Suppressor macrophage treated with lipopolysaccharide for 4 hours (primary cell): ENCODE results near the gene CLASRP.
"Not testable (repeated sequence)": the region's sequence is repeated elsewhere in the genome, so short reads cannot be mapped to it uniquely, and the experiment has no call there.

ENCODE experiments used
- DNase-seq: peaks from one replicate; pipeline ENCODE4 v3.0.0-alpha.2; 2020

The CLASRP gene, protein sequence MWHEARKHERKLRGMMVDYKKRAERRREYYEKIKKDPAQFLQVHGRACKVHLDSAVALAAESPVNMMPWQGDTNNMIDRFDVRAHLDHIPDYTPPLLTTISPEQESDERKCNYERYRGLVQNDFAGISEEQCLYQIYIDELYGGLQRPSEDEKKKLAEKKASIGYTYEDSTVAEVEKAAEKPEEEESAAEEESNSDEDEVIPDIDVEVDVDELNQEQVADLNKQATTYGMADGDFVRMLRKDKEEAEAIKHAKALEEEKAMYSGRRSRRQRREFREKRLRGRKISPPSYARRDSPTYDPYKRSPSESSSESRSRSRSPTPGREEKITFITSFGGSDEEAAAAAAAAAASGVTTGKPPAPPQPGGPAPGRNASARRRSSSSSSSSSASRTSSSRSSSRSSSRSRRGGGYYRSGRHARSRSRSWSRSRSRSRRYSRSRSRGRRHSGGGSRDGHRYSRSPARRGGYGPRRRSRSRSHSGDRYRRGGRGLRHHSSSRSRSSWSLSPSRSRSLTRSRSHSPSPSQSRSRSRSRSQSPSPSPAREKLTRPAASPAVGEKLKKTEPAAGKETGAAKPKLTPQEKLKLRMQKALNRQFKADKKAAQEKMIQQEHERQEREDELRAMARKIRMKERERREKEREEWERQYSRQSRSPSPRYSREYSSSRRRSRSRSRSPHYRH

DNA sequence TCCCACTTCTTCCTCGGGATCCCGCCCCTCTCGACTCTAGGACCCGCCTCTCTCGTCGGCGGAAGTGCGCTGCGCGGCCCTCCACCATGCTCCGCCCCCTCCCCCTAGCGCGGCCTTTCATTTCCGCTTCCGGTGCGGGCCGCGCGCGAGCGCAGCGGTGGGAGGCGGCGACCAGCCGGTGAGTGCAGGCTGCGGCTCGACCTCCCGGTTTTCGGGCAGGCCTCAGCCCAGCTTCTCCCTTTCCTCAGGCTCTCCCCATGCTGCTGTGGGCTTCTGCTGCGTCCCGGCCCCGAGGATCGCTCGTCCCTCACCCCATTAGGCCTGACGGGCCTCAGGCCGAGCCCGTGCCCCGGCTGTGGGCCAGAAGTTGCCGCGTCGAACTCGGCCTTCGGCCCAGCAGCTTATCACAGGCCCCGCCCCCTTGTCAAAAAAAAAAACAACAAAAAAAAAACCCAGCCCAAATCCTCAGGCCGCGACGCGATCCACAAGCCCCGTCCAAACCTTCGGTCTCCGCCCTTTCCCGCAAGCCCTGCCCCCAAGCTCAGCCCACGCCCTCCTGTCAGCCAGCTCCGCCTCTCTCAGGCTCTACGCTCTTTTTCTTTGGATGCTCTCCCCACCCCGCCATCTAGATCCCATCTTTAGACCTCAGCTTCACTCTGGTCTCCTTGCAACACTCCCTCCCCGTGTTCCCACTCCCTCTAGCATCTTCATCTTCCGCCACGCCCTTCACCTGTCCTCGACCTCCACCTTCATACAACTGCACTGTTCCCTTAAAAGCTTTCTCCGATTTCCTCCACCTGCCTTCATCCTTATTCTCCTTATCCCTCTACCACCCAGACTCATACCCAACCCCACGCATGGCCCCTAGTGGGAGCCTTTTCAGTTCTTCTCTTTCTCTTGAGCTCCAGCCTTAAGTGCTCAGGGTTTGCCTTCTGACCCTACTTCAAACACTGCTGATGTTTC lies at the start of gene CLASRP:
TSS of gene CLASRP (plus strand) at position 115 of the 963 bp plus-strand sequence. CDS start 1,168 bp downstream, outside the sequence.
- DNase-seq = peak; percentile 97

DNA sequence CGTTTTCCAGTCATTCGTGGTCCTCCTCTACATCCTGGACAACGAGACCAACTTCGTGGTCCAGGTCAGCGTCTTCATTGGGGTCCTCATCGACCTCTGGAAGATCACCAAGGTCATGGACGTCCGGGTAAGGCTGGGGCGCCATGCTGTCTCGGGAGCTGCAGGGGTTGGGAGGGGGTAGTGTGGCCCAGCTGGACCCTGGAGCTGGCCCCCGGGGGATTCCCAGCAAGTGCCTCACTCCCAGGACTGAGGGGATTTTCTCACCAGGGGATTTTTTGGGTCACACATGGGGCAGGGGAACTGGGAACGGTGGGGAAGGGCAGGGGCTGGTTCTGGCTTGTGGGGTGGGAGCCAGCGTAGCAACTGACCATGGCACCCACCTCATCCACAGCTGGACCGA lies 48.4 kb upstream of the CLASRP start:
- DNase-seq = no peak

DNA sequence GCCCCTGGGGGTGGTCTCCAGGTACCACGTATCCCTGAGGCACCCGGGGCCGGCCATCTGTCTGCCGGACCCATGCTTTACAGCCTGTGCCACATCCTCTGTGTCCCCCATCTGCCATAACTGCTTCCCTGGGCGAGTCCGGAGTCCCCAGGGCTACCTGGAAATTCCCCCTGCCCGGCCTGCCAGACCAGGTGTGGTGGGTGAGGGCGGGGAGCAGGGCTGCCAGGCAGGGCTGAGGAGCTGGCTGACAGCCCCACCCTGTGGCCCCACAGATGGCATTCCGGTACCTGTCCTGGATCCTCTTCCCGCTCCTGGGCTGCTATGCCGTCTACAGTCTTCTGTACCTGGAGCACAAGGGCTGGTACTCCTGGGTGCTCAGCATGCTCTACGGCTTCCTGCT lies 47.9 kb upstream of the CLASRP start:
- DNase-seq = no peak

DNA sequence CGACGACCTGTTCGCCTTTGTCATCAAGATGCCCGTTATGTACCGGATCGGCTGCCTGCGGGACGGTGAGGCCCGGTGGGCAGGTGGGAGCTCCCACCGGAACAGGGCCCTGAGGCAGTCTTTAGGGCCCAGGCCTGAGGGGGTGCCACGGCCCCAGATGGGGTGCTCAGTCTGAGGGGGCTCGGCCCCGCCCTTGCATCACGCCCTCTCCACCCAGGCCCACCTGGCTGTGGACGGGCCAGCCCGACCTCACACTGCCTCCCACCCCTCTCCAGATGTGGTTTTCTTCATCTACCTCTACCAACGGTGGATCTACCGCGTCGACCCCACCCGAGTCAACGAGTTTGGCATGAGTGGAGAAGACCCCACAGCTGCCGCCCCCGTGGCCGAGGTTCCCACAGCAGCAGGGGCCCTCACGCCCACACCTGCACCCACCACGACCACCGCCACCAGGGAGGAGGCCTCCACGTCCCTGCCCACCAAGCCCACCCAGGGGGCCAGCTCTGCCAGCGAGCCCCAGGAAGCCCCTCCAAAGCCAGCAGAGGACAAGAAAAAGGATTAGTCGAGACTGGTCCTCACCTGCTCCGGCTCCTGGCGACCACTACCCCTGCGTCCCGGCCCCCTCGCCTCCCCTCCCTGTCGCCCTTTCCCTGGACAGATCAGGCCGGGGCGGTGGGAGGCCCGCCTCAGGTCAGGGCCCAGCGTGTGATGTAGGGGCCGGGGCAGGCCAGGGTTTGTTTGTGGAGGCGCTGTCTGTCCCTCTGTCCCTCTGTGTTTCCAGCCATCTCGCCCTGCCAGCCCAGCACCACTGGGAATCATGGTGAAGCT lies 46.3 kb upstream of the CLASRP start:
- DNase-seq = no peak

DNA sequence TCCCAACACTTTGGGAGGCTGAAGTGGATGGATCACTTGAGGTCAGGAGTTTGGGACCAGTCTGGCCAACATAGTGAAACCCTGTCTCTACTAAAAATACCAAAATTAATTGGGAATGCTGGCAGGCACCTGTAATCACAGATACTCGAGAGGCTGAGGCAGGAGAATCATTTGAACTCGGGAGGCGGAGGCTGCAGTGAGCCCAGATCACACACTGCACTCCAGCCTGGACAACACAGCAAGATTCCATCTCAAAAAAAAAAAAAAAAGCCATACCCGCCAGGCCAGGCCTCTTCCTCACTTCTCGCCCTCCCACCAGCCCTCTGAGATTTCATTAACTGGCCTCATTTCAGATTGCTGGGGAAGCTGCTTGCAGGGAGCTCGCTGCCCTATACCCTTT lies 45.3 kb upstream of the CLASRP start:
- DNase-seq = no peak

DNA sequence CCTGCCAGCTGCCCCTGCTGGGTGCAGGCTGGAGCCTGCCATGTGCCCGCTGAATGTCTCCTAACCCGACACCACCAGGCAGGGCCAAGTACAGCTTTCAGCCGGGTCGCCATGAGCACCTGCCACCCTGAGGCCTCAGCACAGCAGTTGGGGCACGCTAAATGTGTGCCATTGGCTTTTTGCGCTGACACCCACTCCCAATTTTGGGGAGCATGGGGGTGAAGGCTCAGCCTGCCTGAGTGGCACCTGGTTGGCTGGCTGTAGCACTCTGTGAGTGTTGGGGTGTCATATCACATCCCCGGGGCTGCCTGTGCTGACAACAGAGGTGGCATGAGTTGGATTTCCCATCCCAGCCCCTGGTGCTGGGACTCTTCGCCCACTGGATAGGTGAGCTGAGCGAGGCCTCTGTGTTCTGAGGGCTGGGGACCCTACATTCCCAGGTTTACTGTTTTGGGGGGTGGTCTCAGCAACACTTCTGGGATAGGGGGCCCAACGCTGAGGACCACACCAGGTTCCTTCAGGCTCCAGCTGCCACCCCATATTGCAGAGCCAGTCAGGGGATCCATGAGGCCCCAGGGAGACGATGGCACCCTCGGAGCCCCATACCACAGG lies 44.8 kb upstream of the CLASRP start:
- DNase-seq = no peak

DNA sequence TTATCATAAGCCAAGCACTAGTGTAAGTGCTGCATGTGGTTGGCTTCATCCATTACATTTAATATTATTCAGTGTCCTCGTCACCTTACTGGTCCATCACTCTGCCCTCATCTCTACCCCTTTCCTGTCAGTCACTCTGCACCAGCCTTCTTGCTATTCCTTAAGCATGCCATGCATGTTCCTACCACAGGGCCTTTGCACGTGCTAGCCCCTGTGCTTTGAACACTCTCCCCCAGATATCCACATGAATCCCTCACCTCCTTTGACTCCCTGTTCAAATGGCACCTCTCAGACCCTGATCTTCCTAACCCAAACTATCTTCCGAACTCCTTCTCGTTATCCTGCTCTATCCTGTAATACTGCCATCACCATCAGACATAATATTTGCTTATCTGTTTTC lies 40.8 kb upstream of the CLASRP start:
- no peak for DNase-seq

DNA sequence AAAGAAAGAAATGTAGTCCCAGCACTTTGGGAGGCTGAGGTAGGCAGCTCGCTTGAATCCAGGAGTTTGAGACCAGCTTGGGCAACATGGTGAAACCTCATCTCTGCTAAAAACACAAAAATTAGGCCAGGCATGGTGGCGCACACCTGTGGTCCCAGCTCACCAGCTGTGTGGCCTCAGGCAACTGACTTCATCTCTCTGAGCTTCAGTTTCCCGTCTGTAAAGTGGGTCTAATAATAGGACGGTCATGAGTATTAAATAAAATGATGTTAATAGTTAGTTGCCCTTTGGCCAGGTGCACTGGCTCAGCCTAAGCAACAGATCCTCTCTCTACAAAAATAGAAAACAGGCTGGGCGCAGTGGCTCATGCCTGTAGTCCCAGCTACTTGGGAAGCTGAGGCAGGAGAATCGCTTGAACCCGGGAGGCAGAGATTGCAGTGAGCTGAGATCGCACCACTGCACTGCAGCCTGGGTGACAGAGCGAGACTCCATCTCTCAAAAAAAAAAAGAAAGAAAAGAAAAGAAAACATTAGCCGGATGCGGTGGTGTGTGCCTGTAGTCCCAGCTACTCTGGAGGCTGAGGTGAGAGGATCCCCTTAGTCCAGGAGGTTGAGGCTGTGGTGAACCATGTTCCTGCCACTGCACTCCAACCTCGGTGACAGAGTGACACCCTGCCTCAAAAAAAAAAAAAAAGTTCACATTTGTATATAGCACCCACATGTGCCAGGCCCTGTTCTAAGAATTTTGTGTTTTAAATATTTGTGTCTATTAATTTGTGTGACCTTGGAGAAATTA lies 39.5 kb upstream of the CLASRP start:
- not testable (repeated sequence) for DNase-seq

DNA sequence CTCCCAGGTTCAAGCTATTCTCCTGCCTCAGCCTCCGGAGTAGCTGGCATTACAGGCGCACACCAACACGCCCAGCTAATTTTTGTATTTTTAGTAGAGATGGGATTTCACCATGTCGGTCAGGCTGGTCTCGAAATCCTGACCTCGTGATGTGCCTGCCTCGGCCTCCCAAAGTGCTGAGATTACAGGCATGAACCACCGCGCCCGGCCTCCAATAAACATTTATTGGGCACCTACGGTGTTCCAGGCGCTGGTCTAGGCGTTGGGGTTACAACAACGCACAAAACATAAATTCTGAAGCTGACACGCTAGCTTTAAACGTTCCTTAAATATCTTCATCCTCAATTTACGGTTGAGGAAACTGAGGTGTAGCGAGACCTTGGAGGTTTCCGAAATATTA lies 38.2 kb upstream of the CLASRP start:
- not testable (repeated sequence) for DNase-seq

DNA sequence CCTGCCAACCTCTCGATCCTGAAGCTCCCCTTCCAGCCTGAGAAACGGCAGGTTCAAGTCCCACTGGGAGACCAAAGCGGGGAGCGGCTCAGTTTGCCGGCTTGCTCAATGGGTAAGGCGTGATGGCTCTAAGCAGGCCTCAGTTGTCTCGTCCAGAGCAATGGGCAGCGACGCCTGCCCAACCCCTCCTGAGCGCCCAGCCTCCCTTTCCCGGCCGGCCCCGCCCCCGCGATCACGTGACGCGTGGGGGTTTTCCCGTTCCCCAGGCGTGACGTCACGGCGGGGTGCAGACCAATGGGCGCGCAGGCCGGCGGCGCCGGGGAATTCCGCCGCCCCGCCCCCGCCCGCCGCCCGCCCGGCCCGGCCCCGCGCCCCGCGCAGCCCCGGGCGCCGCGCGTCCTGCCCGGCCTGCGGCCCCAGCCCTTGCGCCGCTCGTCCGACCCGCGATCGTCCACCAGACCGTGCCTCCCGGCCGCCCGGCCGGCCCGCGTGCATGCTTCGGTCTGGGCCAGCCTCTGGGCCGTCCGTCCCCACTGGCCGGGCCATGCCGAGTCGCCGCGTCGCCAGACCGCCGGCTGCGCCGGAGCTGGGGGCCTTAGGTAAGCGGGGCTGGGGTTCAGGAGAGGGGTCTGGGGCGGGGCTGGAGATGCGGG lies 37.6 kb upstream of the CLASRP start, which contains the start of gene RELB:
TSS of gene RELB (plus strand) at position 378 of the 653 bp plus-strand sequence. CDS start at position 494, 116 bp downstream.
- peak; percentile 99 for DNase-seq

DNA sequence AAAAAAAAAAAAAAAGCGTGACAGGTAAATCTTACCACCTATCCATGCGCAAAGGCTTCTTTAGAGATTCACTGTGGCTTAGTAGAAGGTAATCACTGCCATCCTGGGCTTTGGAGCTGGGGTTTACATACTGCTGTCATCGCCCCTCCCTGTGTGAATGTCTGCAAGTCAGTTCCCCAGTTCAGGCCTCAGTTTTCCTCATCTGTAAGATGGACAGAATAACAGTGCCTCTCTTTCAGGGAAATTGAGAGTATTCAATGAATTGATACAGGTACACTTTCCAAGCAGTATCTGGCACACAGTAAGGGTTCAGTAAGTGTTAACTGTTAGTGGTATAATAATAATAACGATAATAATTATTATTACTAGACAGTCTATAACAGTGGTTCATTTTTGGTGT lies 35.4 kb upstream of the CLASRP start:
- no peak for DNase-seq

DNA sequence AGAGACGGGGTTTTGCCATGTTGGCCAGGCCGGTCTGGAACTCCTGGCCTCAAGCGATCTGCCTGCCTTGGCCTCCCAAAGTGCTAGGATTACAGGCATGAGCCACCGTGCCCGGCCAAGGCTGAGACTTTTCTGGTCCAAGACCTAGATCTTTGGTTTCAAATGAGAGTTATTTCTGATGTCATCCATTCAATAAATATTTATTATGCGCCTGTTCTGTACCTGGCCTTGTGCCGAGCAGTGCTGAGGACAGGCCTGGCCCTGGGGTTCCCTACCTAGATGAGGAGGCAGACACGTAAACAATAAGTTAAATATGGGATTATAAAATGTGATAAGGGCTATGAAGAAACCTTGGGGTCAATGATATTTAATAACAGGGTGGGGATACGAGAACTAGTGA lies 33.1 kb upstream of the CLASRP start:
- DNase-seq = no peak

DNA sequence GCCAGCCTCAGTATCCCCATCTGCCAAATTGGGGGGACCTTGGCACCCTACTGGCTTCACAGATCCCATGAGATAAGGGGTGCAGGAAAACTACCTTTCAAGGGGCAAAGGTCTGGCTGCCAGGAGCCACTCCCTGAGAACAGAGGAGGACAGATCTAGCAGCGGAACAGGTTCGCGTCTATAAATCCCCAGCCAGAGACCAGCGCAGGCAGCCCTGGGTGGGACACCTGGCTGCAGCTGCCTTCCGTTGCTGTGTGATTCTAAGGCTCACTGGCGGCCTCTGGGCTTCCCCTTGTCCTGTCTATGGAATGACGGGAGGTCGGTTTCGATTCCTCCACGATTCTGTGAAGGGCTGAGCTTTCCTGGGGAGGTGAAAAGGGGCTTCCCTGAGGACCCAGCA lies 30.3 kb upstream of the CLASRP start:
- no peak for DNase-seq

DNA sequence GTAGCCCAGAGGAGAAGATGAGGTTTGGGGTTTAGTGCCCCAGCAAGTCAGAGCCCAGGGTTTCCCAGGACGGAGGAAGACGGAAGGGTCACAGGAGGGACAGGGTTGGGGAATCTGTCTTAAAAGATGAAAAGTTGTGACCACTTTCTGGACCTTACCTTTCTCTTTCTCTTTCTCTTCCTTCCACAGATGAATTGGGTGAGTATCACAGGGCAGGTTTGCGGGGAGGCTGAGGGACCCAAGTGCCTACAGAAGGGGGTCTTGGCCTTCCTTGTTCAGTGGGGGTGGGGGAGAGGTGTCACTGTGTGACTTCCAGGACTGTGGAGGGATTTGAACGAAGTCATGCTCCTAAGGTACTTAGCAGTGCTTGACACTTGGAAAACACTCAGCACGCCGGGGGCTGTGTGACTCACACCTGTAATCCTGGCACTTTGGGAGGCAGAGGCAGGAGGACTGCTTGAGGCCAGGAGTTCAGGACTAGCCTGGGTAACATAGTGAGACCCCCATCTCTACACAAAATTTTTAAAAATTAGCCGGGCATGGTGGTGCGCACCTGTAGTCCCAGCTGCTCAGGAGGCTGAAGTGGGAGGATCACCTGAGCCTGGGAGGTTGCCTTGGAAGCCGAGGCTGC lies 29.1 kb upstream of the CLASRP start:
- DNase-seq = no peak

DNA sequence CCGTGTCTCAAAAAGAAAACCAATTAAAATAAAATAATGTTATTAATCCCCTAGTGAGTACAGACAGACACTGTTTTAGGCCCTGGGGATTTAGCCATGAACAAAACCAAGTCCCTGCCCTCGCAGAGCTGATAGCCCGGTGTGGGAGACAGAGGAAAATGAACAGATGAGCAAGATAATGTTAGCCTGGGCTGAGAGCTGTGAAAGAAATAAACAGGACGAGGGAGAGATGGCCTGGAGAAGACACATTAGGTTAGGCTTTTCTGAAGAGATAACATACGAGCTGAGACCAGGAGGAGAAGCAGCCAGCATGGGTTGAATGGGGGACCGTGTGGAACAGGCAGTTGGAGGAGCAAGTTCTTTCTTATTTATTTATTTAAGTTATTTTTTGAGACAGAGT lies 28.5 kb upstream of the CLASRP start:
- DNase-seq = no peak

DNA sequence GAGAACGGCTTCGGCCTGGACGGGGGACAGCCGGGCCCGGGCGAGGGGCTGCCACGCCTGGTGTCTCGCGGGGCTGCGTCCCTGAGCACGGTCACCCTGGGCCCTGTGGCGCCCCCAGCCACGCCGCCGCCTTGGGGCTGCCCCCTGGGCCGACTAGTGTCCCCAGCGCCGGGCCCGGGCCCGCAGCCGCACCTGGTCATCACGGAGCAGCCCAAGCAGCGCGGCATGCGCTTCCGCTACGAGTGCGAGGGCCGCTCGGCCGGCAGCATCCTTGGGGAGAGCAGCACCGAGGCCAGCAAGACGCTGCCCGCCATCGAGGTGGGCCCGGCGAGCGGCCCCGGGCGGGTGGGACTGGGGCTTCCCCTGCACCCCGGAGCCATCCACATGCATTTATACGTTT lies 26.9 kb upstream of the CLASRP start:
- no peak for DNase-seq

DNA sequence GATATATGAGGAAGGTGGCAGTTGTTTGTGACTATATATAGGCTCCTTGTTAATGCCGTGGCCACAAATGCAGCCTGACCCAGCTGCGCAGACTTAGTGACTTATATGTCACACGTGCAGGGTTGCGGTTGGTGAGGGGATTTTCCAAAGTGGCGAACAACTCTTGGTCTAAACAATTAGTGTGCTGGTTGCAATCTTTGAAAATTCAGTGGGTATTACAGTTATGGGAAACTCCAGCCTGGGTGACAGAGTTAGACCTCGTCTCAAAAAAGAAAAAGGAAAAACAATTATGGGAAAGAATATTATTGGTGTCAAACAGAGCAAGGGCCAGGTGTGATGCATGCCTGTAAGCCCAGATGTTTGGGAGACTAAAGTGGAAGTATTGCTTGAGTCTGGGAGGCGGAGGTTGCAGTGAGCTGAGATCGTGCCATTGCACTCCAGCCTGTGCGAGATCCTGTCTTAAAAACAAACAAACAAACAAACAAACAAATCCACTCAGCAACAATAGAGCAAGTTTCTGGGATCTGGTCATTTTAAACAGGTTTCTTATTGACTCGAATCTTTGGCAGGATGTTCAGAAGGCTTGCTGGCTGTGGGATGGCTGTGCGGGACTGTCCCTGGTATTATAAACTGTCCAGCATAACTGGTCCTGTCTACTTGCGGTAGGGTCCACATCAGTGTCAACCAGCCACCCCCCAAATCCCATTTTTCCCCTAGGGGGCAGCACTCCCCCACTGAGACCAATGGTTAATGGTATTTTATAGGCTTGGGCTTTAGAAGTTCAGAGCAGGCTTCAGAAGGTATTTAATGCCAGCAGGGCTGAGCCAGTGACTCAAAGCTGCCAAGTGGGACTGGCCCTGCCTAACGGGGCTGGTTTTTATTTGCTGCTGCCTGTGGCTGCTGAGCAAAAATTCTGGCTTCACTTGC lies 22.2 kb upstream of the CLASRP start:
- DNase-seq = peak; percentile 66

DNA sequence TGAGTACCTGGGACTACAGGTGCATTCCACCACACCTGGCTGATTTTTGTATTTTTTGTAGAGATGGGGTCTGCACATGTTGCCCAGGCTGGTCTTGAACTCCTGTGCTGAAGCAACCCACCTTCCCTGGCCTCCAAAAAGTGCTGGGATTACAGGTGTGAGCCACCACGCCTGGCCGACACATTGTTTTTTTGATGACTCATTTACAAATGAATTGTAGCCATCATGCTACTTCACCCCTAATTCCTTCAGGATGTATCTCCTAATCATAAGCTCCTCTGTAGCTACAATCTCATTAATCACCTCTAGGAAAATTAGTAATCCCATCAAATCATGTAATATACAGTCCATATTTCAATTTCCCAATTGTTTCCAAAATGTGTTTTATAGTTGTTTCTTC lies 19.7 kb upstream of the CLASRP start:
- DNase-seq = no peak

DNA sequence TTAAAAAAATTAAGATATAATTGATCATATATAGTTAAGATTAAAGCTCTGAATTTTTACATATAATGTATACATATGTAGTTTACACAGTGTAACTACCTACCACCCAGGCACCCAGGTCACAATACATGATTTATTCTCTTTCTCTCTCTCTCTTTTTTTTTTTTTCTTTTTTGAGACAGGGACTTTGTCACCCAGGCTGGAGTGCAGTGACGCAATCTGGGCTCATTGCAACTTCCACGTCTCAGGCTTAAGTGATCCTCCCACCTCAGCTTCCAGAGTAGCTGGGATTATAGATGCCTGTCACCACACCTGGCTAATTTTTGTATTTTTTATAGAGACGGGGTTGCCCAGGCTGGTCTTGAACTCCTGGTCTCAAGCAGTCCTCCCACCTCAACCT lies 18.8 kb upstream of the CLASRP start:
- no peak for DNase-seq
